HCT116 (cell line): Measurements from ENCODE around the gene CNTN4.

ENCODE experiments used
- YY1 ChIP-seq: IDR thresholded peaks from 2 replicates; pipeline ENCODE4 v1.6.1; 2011; ENCODE audit warnings: low read length, low read depth, moderate library complexity, mild to moderate bottlenecking; ENCODE audit not compliant: insufficient replicate concordance; ENCODE audit errors: extremely low read depth
- TF ChIP-seq, protein P1 (sequence below), 3 experiments: fragments of 200-600 bp in 1 of 3; sonication (generic) in 1 of 3; IDR thresholded peaks in 2 of 3; conservative IDR thresholded peaks in 1 of 3; 2 replicates each; pipeline ENCODE4 v1.5.1; 2012 to 2017; ENCODE audit warnings: low read depth in 2 of 3, low read length in 2 of 3, antibody characterized with exemption in 1 of 3, borderline replicate concordance in 1 of 3, control low read depth in 1 of 3, mild to moderate bottlenecking in 1 of 3, mixed read lengths in 1 of 3, mixed run types in 1 of 3, moderate library complexity in 1 of 3; ENCODE audit not compliant: insufficient read depth in 1 of 3

- TF ChIP-seq, protein P1, sequence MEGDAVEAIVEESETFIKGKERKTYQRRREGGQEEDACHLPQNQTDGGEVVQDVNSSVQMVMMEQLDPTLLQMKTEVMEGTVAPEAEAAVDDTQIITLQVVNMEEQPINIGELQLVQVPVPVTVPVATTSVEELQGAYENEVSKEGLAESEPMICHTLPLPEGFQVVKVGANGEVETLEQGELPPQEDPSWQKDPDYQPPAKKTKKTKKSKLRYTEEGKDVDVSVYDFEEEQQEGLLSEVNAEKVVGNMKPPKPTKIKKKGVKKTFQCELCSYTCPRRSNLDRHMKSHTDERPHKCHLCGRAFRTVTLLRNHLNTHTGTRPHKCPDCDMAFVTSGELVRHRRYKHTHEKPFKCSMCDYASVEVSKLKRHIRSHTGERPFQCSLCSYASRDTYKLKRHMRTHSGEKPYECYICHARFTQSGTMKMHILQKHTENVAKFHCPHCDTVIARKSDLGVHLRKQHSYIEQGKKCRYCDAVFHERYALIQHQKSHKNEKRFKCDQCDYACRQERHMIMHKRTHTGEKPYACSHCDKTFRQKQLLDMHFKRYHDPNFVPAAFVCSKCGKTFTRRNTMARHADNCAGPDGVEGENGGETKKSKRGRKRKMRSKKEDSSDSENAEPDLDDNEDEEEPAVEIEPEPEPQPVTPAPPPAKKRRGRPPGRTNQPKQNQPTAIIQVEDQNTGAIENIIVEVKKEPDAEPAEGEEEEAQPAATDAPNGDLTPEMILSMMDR (IDR thresholded peaks at IDR 0.05 in 2 of 3, conservative IDR thresholded peaks at IDR 0.05 in 1 of 3; ENCODE audit: borderline replicate concordance in 1 of 3, insufficient read depth in 1 of 3, low read depth in 2 of 3, low read length in 2 of 3): no peak
- TF ChIP-seq YY1: no peak
Observed at GRCh38 chr3:2141482-2141881, 42.8 kb downstream of the CNTN4 start.
